H9 (cell line): ENCODE results near the gene TXNDC12. TPM values are rescaled to one million over a fixed set of nuclear protein-coding genes. Genes with fewer than 3 reads are reported as not detected.

ENCODE experiments used
- DNase-seq: peaks from one replicate; pipeline ENCODE4 v3.0.0-alpha.2; 2017
- H2AFZ ChIP-seq: one replicate; pipeline ENCODE4 v1.6.1; 2013; ENCODE audit warnings: mild to moderate bottlenecking, low read length, control low read depth, moderate library complexity
- H2AK5ac ChIP-seq: 2 replicates; pipeline ENCODE4 v1.6.1; 2013; ENCODE audit warnings: low read length, control low read depth, mixed read lengths; ENCODE audit not compliant: insufficient read length
- H2BK120ac ChIP-seq: one replicate; pipeline ENCODE4 v1.6.1; 2013; ENCODE audit warnings: low read depth, mild to moderate bottlenecking, low read length, control low read depth, inconsistent platforms; ENCODE audit not compliant: poor library complexity, severe bottlenecking
- H2BK12ac ChIP-seq: 2 replicates; pipeline ENCODE4 v1.6.1; 2013; ENCODE audit warnings: low read length, control low read depth, mixed read lengths, low read depth; ENCODE audit not compliant: insufficient read length
- H2BK15ac ChIP-seq: 2 replicates; pipeline ENCODE4 v1.6.1; 2013; ENCODE audit warnings: low read depth, low read length, control low read depth
- H2BK20ac ChIP-seq: one replicate; pipeline ENCODE4 v1.6.1; 2013; ENCODE audit warnings: low read depth, mild to moderate bottlenecking, low read length, control low read depth, inconsistent platforms; ENCODE audit not compliant: poor library complexity, severe bottlenecking
- H2BK5ac ChIP-seq: 2 replicates; pipeline ENCODE4 v1.6.1; 2013; ENCODE audit warnings: low read length, control low read depth, mixed read lengths; ENCODE audit not compliant: insufficient read length
- H3K14ac ChIP-seq: 2 replicates; pipeline ENCODE4 v1.6.1; 2013; ENCODE audit warnings: low read length, control low read depth; ENCODE audit not compliant: insufficient read depth
- H3K18ac ChIP-seq: 2 replicates; pipeline ENCODE4 v1.6.1; 2013; ENCODE audit warnings: low read depth, mild to moderate bottlenecking, mixed read lengths, low read length, control low read depth; ENCODE audit not compliant: insufficient read length
- H3K23ac ChIP-seq: 2 replicates; pipeline ENCODE4 v1.6.1; 2013; ENCODE audit warnings: low read length, control low read depth, mixed read lengths, low read depth; ENCODE audit not compliant: insufficient read length
- H3K23me2 ChIP-seq: 2 replicates; pipeline ENCODE4 v1.6.1; 2013; ENCODE audit warnings: low read depth, mild to moderate bottlenecking, mixed read lengths, low read length, control low read depth; ENCODE audit not compliant: insufficient read length, poor library complexity, severe bottlenecking
- H3K27ac ChIP-seq: 2 replicates; pipeline ENCODE4 v1.5.1; 2013; ENCODE audit warnings: low read length, control low read depth, mixed read lengths, low read depth; ENCODE audit not compliant: insufficient read length
- H3K27me3 ChIP-seq: 2 replicates; pipeline ENCODE4 v1.6.1; 2013; ENCODE audit warnings: low read length, control low read depth, inconsistent platforms; ENCODE audit not compliant: insufficient read depth
- H3K4ac ChIP-seq: 2 replicates; pipeline ENCODE4 v1.6.1; 2013; ENCODE audit warnings: low read depth, mild to moderate bottlenecking, control low read depth, inconsistent platforms, low read length, moderate library complexity
- H3K4me1 ChIP-seq: 2 replicates; pipeline ENCODE4 v1.6.1; 2013; ENCODE audit warnings: low read length, control low read depth, inconsistent platforms; ENCODE audit not compliant: insufficient read depth
- H3K4me2 ChIP-seq: 2 replicates; pipeline ENCODE4 v1.6.1; 2013; ENCODE audit warnings: low read length, control low read depth, mixed read lengths; ENCODE audit not compliant: insufficient read length, insufficient read depth
- H3K56ac ChIP-seq: 2 replicates; pipeline ENCODE4 v1.6.1; 2013; ENCODE audit warnings: low read depth, mild to moderate bottlenecking, mixed read lengths, low read length, control low read depth; ENCODE audit not compliant: insufficient read length
- H3K79me1 ChIP-seq: 2 replicates; pipeline ENCODE4 v1.6.1; 2013; ENCODE audit warnings: low read depth, mild to moderate bottlenecking, moderate library complexity, low read length, control low read depth, inconsistent platforms; ENCODE audit not compliant: insufficient read depth, poor library complexity, severe bottlenecking
- H3K79me2 ChIP-seq: 2 replicates; pipeline ENCODE4 v1.6.1; 2013; ENCODE audit warnings: low read length, control low read depth, inconsistent platforms; ENCODE audit not compliant: insufficient read depth
- H3K9ac ChIP-seq: 2 replicates; pipeline ENCODE4 v1.6.1; 2013; ENCODE audit warnings: low read length, control low read depth, mixed read lengths; ENCODE audit not compliant: insufficient read length; ENCODE audit errors: extremely low read depth
- H3K9me3 ChIP-seq: one replicate; pipeline ENCODE4 v1.6.1; 2013; ENCODE audit warnings: low read depth, low read length, inconsistent platforms; ENCODE audit not compliant: control insufficient read depth
- H3T11ph ChIP-seq: one replicate; pipeline ENCODE4 v1.6.1; 2013; ENCODE audit warnings: mild to moderate bottlenecking, low read length, control low read depth, inconsistent platforms
- H4K20me1 ChIP-seq: one replicate; pipeline ENCODE4 v1.6.1; 2013; ENCODE audit not compliant: control insufficient read depth, insufficient read length, insufficient read depth
- H4K5ac ChIP-seq: 2 replicates; pipeline ENCODE4 v1.6.1; 2013; ENCODE audit warnings: low read depth, mild to moderate bottlenecking, mixed read lengths, low read length, control low read depth; ENCODE audit not compliant: insufficient read length
- H4K8ac ChIP-seq: replicated peaks from 2 replicates; pipeline ENCODE4 v1.6.1; 2013; ENCODE audit warnings: low read length, control low read depth, mixed read lengths, low read depth; ENCODE audit not compliant: insufficient read length
- H4K91ac ChIP-seq: 2 replicates; pipeline ENCODE4 v1.6.1; 2013; ENCODE audit warnings: low read depth, mild to moderate bottlenecking, moderate library complexity, mixed read lengths, low read length, control low read depth; ENCODE audit not compliant: insufficient read length
- H3K27ac Mint-ChIP-seq, 3 experiments: 2 replicates in 2 of 3; 3 replicates in 1 of 3; pipeline ENCODE4 v1.8.0; 2020 to 2021; ENCODE audit warnings: mixed read lengths in 3 of 3, mild to moderate bottlenecking in 1 of 3, moderate library complexity in 1 of 3
- H3K27me3 Mint-ChIP-seq: 2 replicates; pipeline ENCODE4 v1.8.0; 2021; ENCODE audit warnings: low read depth, mild to moderate bottlenecking, moderate library complexity, mixed read lengths
- H3K36me3 Mint-ChIP-seq, 3 experiments: 2 replicates in 2 of 3; 3 replicates in 1 of 3; pipeline ENCODE4 v1.8.0; 2020 to 2021; ENCODE audit warnings: low read depth in 3 of 3, mixed read lengths in 3 of 3; ENCODE audit not compliant: insufficient read depth in 1 of 3
- H3K4me1 Mint-ChIP-seq, 2 experiments: 2 replicates each; pipeline ENCODE4 v1.8.0; 2020; ENCODE audit warnings: mixed read lengths in 2 of 2
- H3K4me3 Mint-ChIP-seq, 2 experiments: 2 replicates in 1 of 2; 3 replicates in 1 of 2; pipeline ENCODE4 v1.8.0; 2020 to 2021; ENCODE audit warnings: mild to moderate bottlenecking in 2 of 2, mixed read lengths in 2 of 2, moderate library complexity in 1 of 2
- H3K9me3 Mint-ChIP-seq, 2 experiments: 2 replicates in 1 of 2; 3 replicates in 1 of 2; pipeline ENCODE4 v1.8.0; 2020; ENCODE audit warnings: mild to moderate bottlenecking in 2 of 2, mixed read lengths in 2 of 2, moderate library complexity in 1 of 2
- CTCF ChIP-seq: fragments of 200-600 bp; sonication (generic); conservative IDR thresholded peaks from 3 replicates; pipeline ENCODE4 v1.8.0; 2021; ENCODE audit warnings: antibody characterized with exemption, mild to moderate bottlenecking
- WGBS: extraction: QIAGEN DNeasy Blood & Tissue Kit; methylation state at CpG from one replicate; pipeline ENCODE4 v1.1.7; 2013; ENCODE audit warnings: missing lambda C conversion rate, low lambda C conversion rate, mixed read lengths; ENCODE audit not compliant: insufficient read length; ENCODE audit errors: extremely low coverage; 5-methylcytosine and 5-hydroxymethylcytosine counted together
- total RNA-seq: library from RNA; stranded (reverse); gene quantifications from 2 replicates; pipeline ENCODE4 v1.2.1, GENCODE V29; 2021

TXNDC12 gene
- total RNA-seq, 1 experiment from 2014 or later, result 82.1 TPM

DNA sequence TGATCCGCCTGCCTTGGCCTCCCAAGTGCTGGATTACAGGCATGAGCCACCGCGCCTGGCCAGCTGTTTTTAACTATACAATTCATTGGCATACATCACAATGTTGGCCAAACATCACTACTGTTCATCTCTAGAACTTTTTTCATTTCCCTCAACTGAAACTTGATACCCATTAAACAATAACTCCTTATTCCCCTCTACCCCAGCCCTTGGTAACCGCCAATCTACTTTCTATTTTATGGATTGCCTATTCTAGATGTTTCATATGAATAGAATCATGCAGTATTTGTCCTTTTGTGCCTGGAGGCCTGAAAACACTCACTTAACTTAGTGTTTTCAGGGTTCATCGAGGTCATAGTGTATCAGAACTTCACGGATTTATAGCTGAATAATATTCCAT lies 17.3 kb upstream of the TXNDC12 start:
- H3K9me3 Mint-ChIP-seq, result no peaks in the 10 kb centered on the region; a peak in 1 of 5 replicates
- no peak overlapping the region for H3K27ac Mint-ChIP-seq
- Histone ChIP-seq H4K8ac (no peak overlapping the region), H3K14ac (no peak overlapping the region), H3K9ac (no peak overlapping the region), H2BK20ac (no peak overlapping the region), H4K20me1 (no peaks in the 10 kb centered on the region), H3K56ac (no peak overlapping the region), H3T11ph (no peak overlapping the region), H3K4me1 (no peaks in the 10 kb centered on the region), H2BK120ac (no peak overlapping the region), H3K79me2 (0 out of 2 replicates have a peak, but pooled peaks cover 2% of the 10 kb centered on the region), H2AFZ (no peak overlapping the region), H3K27me3 (no peaks in the 10 kb centered on the region), H3K79me1 (no peaks in the 10 kb centered on the region), H2BK15ac (no peak overlapping the region), H3K27ac (no peak overlapping the region), H3K4ac (no peak overlapping the region), H2BK12ac (no peak overlapping the region), H2AK5ac (no peak overlapping the region), H3K9me3 (no peaks in the 10 kb centered on the region), H3K18ac (no peak overlapping the region), H4K91ac (no peak overlapping the region), H3K23ac (no peak overlapping the region), H2BK5ac (no peak overlapping the region), H3K4me2 (no peak overlapping the region), H4K5ac (no peak overlapping the region), H3K23me2 (no peaks in the 10 kb centered on the region)
- no peak overlapping the region for H3K4me3 Mint-ChIP-seq
- H3K36me3 Mint-ChIP-seq, result peaks cover 28 to 60% (median 56%) of the 10 kb centered on the region in 3 experiments; a peak in 6 of 7 replicates
- no peaks in the 10 kb centered on the region for H3K4me1 Mint-ChIP-seq
- no peak for DNase-seq
- WGBS, result no CpG with 5 or more reads among the region's 6 CpGs
- no peaks in the 10 kb centered on the region for H3K27me3 Mint-ChIP-seq
- TF ChIP-seq CTCF, result no peak
